ENCODE data around the gene REC114.
"Not testable (repeated sequence)": the region's sequence is repeated elsewhere in the genome, so short reads cannot be mapped to it uniquely, and the experiment has no call there.

The REC114 gene

GRCh38 chr15:73436613-73437012, 6.4 kb upstream of the REC114 start:
- Histone ChIP-seq H3K27me3 (replicated peaks in 2 of 5; ENCODE audit: control insufficient read depth in 4 of 5, insufficient read depth in 5 of 5, low read length in 4 of 5) (peaks cover 7 to 32% (median 11%) of the 10 kb centered on the region in 5 experiments), H3K9me3 (ENCODE audit: control extremely low read depth in 1 of 5, control insufficient read depth in 4 of 5, insufficient read depth in 2 of 5, low read depth in 1 of 5, low read length in 4 of 5) (no peaks in the 10 kb centered on the region)
- POLR2A ChIA-PET: no interaction called here

GRCh38 chr15:73437543-73438109, 5.3 kb upstream of the REC114 start:
- H3K4me3 ChIP-seq (ENCODE audit: control insufficient read depth in 1 of 7, extremely low read depth in 1 of 7, insufficient read depth in 4 of 7, low read depth in 2 of 7, low read length in 6 of 7): no peak overlapping the region
- no peak for DNase-seq
- no peaks in the 10 kb centered on the region for H3K4me1 ChIP-seq (ENCODE audit: control extremely low read depth in 1 of 4, control insufficient read depth in 4 of 4, insufficient read depth in 4 of 4, low read length in 3 of 4)
- ChIA-PET CTCF (no interaction called here), POLR2A (no interaction called here)
- WGBS (ENCODE audit: insufficient coverage): 8% methylated on average over 2 of the region's 4 CpGs
- H3K9me3 ChIP-seq (ENCODE audit: control extremely low read depth in 1 of 5, control insufficient read depth in 4 of 5, insufficient read depth in 2 of 5, low read depth in 1 of 5, low read length in 4 of 5): no peaks in the 10 kb centered on the region
- no peak overlapping the region for H3K27ac ChIP-seq (ENCODE audit: insufficient read depth in 1 of 2, low read depth in 1 of 2, low read length in 2 of 2, poor library complexity in 1 of 2, severe bottlenecking in 2 of 2)
- peaks cover 8 to 32% (median 11%) of the 10 kb centered on the region in 5 experiments for H3K27me3 ChIP-seq (replicated peaks in 2 of 5; ENCODE audit: control insufficient read depth in 4 of 5, insufficient read depth in 5 of 5, low read length in 4 of 5)
- no peaks in the 10 kb centered on the region for H3K36me3 ChIP-seq (ENCODE audit: control insufficient read depth in 4 of 4, insufficient read depth in 4 of 4, low read length in 3 of 4)

More at GRCh38 chr15:73436613-73437012, 6.4 kb upstream of the REC114 start:
- WGBS (ENCODE audit: insufficient coverage): no CpG with 5 or more reads among the region's 2 CpGs
- no peak for DNase-seq
- H3K4me1 ChIP-seq (ENCODE audit: control extremely low read depth in 1 of 4, control insufficient read depth in 4 of 4, insufficient read depth in 4 of 4, low read length in 3 of 4): no peaks in the 10 kb centered on the region
- H3K36me3 ChIP-seq (ENCODE audit: control insufficient read depth in 4 of 4, insufficient read depth in 4 of 4, low read length in 3 of 4): no peaks in the 10 kb centered on the region
- H3K27ac ChIP-seq (ENCODE audit: insufficient read depth in 1 of 2, low read depth in 1 of 2, low read length in 2 of 2, poor library complexity in 1 of 2, severe bottlenecking in 2 of 2): no peak overlapping the region
- no peak overlapping the region for H3K4me3 ChIP-seq (ENCODE audit: control insufficient read depth in 1 of 7, extremely low read depth in 1 of 7, insufficient read depth in 4 of 7, low read depth in 2 of 7, low read length in 6 of 7)
- CTCF ChIA-PET: no interaction called here

GRCh38 chr15:73438651-73439050, 4.3 kb upstream of the REC114 start:
- no peak for DNase-seq
- Histone ChIP-seq H3K27me3 (replicated peaks in 2 of 5; ENCODE audit: control insufficient read depth in 4 of 5, insufficient read depth in 5 of 5, low read length in 4 of 5) (peaks cover 8 to 32% (median 13%) of the 10 kb centered on the region in 5 experiments), H3K27ac (ENCODE audit: insufficient read depth in 1 of 2, low read depth in 1 of 2, low read length in 2 of 2, poor library complexity in 1 of 2, severe bottlenecking in 2 of 2) (no peak overlapping the region), H3K36me3 (ENCODE audit: control insufficient read depth in 4 of 4, insufficient read depth in 4 of 4, low read length in 3 of 4) (no peaks in the 10 kb centered on the region), H3K4me3 (ENCODE audit: control insufficient read depth in 1 of 7, extremely low read depth in 1 of 7, insufficient read depth in 4 of 7, low read depth in 2 of 7, low read length in 6 of 7) (no peak overlapping the region), H3K9me3 (ENCODE audit: control extremely low read depth in 1 of 5, control insufficient read depth in 4 of 5, insufficient read depth in 2 of 5, low read depth in 1 of 5, low read length in 4 of 5) (no peaks in the 10 kb centered on the region), H3K4me1 (ENCODE audit: control extremely low read depth in 1 of 4, control insufficient read depth in 4 of 4, insufficient read depth in 4 of 4, low read length in 3 of 4) (no peaks in the 10 kb centered on the region)
- no CpG with 5 or more reads among the region's 1 CpG for WGBS (ENCODE audit: insufficient coverage)
- ChIA-PET CTCF (no interaction called here), POLR2A (no interaction called here)

- Histone ChIP-seq H3K36me3 (ENCODE audit: control insufficient read depth in 4 of 4, insufficient read depth in 4 of 4, low read length in 3 of 4) (no peaks in the 10 kb centered on the region), H3K4me3 (ENCODE audit: control insufficient read depth in 1 of 7, extremely low read depth in 1 of 7, insufficient read depth in 4 of 7, low read depth in 2 of 7, low read length in 6 of 7) (no peak overlapping the region), H3K27ac (ENCODE audit: insufficient read depth in 1 of 2, low read depth in 1 of 2, low read length in 2 of 2, poor library complexity in 1 of 2, severe bottlenecking in 2 of 2) (no peak overlapping the region), H3K9me3 (ENCODE audit: control extremely low read depth in 1 of 5, control insufficient read depth in 4 of 5, insufficient read depth in 2 of 5, low read depth in 1 of 5, low read length in 4 of 5) (peaks cover 0 to 7% (median 0%) of the 10 kb centered on the region in 5 experiments), H3K27me3 (replicated peaks in 2 of 5; ENCODE audit: control insufficient read depth in 4 of 5, insufficient read depth in 5 of 5, low read length in 4 of 5) (peaks cover 10 to 34% (median 11%) of the 10 kb centered on the region in 5 experiments), H3K4me1 (ENCODE audit: control extremely low read depth in 1 of 4, control insufficient read depth in 4 of 4, insufficient read depth in 4 of 4, low read length in 3 of 4) (no peaks in the 10 kb centered on the region)
- DNase-seq: no peak
- ChIA-PET CTCF (no interaction called here), POLR2A (no interaction called here)
- 90% methylated on average over 3 of the region's 3 CpGs for WGBS (ENCODE audit: insufficient coverage)
Observed at GRCh38 chr15:73440571-73440970, 2.4 kb upstream of the REC114 start.

- ChIA-PET CTCF (no interaction called here), POLR2A (no interaction called here)
- Histone ChIP-seq H3K27ac (ENCODE audit: insufficient read depth in 1 of 2, low read depth in 1 of 2, low read length in 2 of 2, poor library complexity in 1 of 2, severe bottlenecking in 2 of 2) (no peak overlapping the region), H3K27me3 (replicated peaks in 2 of 5; ENCODE audit: control insufficient read depth in 4 of 5, insufficient read depth in 5 of 5, low read length in 4 of 5) (peaks cover 8 to 24% (median 10%) of the 10 kb centered on the region in 5 experiments), H3K36me3 (ENCODE audit: control insufficient read depth in 4 of 4, insufficient read depth in 4 of 4, low read length in 3 of 4) (no peaks in the 10 kb centered on the region), H3K4me1 (ENCODE audit: control extremely low read depth in 1 of 4, control insufficient read depth in 4 of 4, insufficient read depth in 4 of 4, low read length in 3 of 4) (no peaks in the 10 kb centered on the region), H3K9me3 (ENCODE audit: control extremely low read depth in 1 of 5, control insufficient read depth in 4 of 5, insufficient read depth in 2 of 5, low read depth in 1 of 5, low read length in 4 of 5) (peaks cover 0 to 7% (median 0%) of the 10 kb centered on the region in 5 experiments), H3K4me3 (ENCODE audit: control insufficient read depth in 1 of 7, extremely low read depth in 1 of 7, insufficient read depth in 4 of 7, low read depth in 2 of 7, low read length in 6 of 7) (no peak overlapping the region)
- no peak for DNase-seq
- WGBS (ENCODE audit: insufficient coverage): 99% methylated on average over 11 of the region's 11 CpGs
Observed at GRCh38 chr15:73442421-73442820, 543 bp upstream of the REC114 start.

GRCh38 chr15:73447471-73447870, 4.5 kb downstream of the REC114 start:
- H3K4me3 ChIP-seq (ENCODE audit: control insufficient read depth in 1 of 7, extremely low read depth in 1 of 7, insufficient read depth in 4 of 7, low read depth in 2 of 7, low read length in 6 of 7); DNase-seq; POLR2A ChIA-PET; H3K4me1 ChIP-seq (ENCODE audit: control extremely low read depth in 1 of 4, control insufficient read depth in 4 of 4, insufficient read depth in 4 of 4, low read length in 3 of 4); H3K27me3 ChIP-seq (replicated peaks in 2 of 5; ENCODE audit: control insufficient read depth in 4 of 5, insufficient read depth in 5 of 5, low read length in 4 of 5); H3K36me3 ChIP-seq (ENCODE audit: control insufficient read depth in 4 of 4, insufficient read depth in 4 of 4, low read length in 3 of 4); H3K27ac ChIP-seq (ENCODE audit: insufficient read depth in 1 of 2, low read depth in 1 of 2, low read length in 2 of 2, poor library complexity in 1 of 2, severe bottlenecking in 2 of 2); CTCF ChIA-PET; H3K9me3 ChIP-seq (ENCODE audit: control extremely low read depth in 1 of 5, control insufficient read depth in 4 of 5, insufficient read depth in 2 of 5, low read depth in 1 of 5, low read length in 4 of 5): not testable (repeated sequence)
- 100% methylated on average over 1 of the region's 5 CpGs for WGBS (ENCODE audit: insufficient coverage)

- WGBS (ENCODE audit: insufficient coverage): 92% methylated on average over 4 of the region's 5 CpGs
- H3K9me3 ChIP-seq (ENCODE audit: control extremely low read depth in 1 of 5, control insufficient read depth in 4 of 5, insufficient read depth in 2 of 5, low read depth in 1 of 5, low read length in 4 of 5); H3K36me3 ChIP-seq (ENCODE audit: control insufficient read depth in 4 of 4, insufficient read depth in 4 of 4, low read length in 3 of 4); H3K27me3 ChIP-seq (replicated peaks in 2 of 5; ENCODE audit: control insufficient read depth in 4 of 5, insufficient read depth in 5 of 5, low read length in 4 of 5); POLR2A ChIA-PET; DNase-seq; H3K27ac ChIP-seq (ENCODE audit: insufficient read depth in 1 of 2, low read depth in 1 of 2, low read length in 2 of 2, poor library complexity in 1 of 2, severe bottlenecking in 2 of 2); CTCF ChIA-PET; H3K4me1 ChIP-seq (ENCODE audit: control extremely low read depth in 1 of 4, control insufficient read depth in 4 of 4, insufficient read depth in 4 of 4, low read length in 3 of 4); H3K4me3 ChIP-seq (ENCODE audit: control insufficient read depth in 1 of 7, extremely low read depth in 1 of 7, insufficient read depth in 4 of 7, low read depth in 2 of 7, low read length in 6 of 7): not testable (repeated sequence)
Observed at GRCh38 chr15:73448158-73448758, 5.3 kb downstream of the REC114 start.
